GM19395 (cell line): ENCODE results near the gene TNS3.

Experiments
- ATAC-seq: cut with Tn5 transposase; IDR thresholded peaks from one replicate; pipeline ENCODE4 v1.9.1; 2021; ENCODE audit warnings: mild to moderate bottlenecking, moderate library complexity; ENCODE audit not compliant: unreplicated experiment

The TNS3 gene

DNA sequence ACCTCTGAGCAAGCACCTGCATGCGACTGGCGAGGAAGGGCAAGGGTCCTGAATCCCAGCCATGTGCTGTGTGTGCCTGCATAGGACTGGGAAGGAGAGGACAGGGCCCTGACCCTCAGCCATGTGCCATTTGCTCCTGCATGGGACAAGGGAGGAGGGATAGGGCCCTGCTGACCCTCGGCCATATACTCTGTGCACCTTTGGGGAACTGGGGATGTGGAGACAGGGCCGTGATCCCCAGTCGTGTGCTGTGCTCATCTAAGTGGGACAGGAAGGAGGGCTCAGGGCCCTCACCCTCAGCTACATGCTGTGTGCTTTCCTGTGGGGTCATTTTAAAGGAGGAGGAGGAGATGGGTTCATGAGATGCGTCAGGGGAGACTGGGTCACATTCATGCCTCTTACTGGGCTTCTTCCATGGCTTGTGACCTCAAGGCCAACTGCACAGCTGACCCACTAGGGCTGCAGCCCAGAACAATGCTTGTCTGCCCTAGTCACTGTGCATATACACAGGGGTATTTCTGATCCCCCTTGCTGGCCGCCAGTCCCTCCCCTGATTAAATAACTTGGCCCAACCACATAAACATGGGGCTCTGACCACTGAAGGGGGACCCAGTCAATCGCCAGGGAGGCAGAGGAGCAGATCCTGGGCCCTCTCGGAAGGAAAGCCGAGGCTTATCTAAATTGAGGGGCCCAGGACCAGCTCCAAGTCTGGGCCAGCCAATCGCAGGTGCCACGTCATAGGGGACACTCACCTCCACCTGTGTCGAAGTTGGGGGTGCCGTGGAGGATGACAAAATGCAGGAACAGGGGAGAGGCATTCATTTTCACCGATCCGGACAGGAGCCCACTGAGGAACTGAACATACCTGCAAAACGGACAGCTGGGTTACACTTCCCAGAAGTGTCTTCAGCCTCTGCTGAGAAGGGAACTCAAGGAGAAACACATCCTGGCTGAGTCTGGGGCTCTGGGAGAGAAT is 167.3 kb downstream of the TNS3 start:
- ATAC-seq = no peak

DNA sequence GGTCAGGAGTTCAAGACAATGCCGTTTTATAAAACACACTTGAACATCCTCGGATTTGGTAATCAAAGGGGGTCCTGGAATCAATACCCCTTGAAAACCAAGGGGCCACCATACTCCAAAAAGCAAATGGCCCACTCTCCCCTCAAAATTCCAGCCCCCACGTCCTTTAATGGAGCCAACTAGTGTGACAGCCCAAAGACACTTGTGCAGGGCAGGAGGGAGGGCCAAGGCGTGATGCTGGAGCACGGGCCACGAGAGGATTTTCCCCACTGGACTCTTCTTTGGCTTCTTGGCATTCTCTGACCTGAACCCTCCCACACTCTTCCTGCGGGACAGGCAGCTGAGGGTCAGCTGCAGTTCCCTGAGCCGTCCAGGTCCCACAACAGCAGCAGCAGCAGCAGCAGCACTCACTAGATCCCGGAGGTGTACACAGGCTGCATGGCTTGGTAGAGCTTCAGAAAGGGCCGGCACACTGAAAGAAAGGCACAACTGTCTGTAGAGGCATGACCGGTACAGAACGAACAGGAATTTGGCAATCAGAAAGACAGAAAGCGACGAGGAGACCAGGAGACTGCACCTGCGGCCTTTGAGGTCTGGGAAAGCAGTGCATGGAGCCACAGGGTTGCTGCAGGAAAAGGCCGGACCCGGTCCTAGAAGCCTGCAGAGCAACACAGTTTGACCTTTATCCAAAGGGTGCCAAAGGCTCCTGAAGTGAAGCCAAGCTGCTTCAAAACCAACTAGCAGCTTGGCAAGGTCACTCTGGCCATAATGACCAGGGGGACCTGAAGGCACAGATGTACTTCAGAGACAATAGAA is 168.2 kb downstream of the TNS3 start:
- ATAC-seq = no peak

DNA sequence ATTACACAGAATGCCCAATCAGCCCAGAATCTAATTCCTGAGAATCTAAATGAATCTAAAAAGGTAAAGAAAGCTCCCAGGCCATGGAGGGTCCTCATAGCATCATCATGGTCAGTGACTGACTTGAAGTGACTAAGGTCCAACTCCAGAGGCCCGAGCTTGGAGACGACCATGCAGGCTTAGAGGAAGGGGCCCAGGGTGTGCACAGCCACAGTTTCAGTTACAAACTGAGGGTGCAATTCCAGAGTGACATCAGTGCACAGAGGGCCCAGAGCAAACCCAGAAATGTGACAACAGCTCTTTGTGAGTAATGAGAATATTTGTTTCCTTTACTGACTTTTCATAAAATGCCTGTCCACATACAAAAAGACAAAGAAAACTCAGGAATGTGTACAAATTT is 170.0 kb downstream of the TNS3 start:
- no peak for ATAC-seq

DNA sequence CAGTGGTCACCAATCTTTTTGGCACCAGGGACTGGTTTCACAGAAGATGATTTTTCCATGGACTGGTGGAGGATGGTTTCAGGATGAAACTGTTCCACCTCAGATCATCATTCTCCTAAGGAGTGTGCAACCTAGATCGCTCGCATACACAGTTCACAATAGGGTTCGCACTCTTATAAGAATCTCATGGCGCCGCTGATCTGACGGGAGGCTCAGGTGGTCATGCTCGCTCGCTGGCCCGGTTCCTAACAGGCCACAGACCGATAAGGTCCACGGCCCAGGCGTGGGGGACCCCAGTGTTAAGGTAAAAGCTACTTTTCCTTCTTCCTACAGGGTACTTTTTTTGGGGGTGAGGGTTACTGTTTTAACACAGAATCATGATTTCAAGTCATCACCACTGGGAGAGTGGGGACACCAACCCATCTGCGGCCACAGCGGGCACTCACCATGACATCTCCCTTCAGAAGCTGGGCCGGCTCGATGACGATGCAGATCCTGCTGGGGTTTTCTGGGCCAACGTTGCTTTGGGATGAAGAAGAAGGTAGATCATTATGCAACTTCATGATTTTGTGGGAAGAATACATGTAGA is 170.5 kb downstream of the TNS3 start:
- ATAC-seq = no peak

DNA sequence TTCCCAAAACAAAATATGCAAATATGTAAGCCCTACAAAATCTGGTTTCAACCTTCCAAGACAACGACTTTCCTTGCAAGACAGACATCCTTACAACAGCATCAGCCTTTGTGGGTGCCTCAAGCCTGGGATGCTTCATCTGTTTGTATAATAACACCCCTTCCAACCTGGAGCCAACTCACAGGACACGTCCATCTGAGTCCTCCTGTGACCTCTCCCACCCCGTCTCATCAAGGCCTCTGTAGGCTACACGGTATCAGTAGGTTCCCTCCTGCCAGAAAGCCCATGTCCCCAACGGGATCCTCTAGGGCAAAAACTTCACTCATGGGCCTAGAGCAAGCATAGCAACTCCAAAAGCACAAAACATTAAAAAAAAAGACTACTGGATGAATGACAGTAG is 173.2 kb downstream of the TNS3 start:
- no peak for ATAC-seq

DNA sequence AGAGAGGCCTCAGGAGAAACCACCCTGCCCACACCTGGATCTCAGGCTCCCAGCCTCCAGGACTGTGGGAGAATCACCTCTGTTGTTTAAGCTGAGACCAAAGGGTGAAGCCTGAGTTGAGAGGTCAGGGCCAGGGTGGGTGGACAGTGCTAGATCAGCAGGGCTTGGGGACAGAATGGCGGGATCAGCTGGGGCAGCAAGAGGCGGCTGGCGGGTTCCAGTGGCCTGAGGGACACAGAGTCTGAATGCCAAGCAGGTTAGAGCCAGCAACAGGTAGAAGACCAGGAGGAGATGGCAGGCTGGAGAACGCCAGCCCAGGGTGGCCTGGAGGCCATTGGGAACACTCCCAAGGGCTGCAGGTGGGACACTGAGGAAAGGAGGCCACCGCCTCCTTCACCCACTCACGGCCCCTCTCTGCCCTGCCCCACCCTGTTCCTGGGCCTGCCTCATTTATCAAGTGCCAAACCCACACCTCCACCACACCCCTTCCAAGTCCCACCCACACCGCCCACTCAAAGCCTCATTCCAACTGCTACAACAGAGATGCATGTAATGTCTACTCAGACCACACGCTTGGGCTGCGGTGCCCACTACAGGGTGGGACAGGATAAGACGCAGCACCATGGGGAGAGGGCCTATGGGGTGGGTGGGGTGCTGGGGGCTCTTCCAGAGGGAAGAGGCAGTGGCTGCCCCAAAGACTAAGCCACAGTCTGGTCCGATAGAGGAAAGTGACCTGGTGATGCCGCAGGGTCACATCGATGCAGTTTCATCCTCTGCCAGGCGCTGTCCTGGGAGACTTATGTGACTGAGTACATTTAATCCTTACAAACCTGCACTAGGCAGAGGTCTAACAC is 173.9 kb downstream of the TNS3 start:
- no peak for ATAC-seq

DNA sequence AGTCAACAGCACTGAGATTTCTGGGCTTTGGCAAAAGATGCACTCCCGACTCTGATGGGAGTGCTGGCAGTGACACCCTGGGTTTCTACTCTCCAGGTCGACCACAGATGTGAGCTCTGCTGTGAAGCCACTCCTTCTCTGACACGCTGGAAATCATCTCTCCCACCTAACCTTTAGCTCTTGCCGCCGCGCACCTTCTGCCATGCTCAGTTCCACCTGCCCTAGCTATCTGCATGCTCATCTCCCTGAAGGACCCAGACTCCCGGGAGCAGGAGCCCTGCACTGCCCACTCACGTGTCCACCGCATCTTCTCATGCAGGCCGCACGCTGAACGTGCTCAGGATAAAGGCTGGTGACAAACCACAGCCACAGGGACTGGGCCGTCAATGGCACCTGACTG is 174.8 kb downstream of the TNS3 start:
- ATAC-seq = no peak

DNA sequence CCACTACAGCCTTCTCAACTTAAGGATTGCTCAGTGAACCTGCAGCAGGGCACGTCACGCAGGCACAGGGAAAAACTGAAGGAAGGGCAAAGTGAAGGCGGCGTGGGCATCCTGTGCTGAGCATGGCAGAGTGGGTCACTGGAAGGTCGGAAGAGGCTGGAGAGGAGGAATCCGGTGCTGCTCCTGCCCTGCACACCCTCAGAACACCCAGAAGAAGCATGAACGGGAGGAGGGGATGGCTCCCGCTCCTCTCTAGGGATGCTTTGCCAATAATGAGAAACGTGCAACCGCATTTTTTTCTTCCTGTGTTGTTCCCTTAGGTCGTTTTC is 175.1 kb downstream of the TNS3 start:
- ATAC-seq = no peak

DNA sequence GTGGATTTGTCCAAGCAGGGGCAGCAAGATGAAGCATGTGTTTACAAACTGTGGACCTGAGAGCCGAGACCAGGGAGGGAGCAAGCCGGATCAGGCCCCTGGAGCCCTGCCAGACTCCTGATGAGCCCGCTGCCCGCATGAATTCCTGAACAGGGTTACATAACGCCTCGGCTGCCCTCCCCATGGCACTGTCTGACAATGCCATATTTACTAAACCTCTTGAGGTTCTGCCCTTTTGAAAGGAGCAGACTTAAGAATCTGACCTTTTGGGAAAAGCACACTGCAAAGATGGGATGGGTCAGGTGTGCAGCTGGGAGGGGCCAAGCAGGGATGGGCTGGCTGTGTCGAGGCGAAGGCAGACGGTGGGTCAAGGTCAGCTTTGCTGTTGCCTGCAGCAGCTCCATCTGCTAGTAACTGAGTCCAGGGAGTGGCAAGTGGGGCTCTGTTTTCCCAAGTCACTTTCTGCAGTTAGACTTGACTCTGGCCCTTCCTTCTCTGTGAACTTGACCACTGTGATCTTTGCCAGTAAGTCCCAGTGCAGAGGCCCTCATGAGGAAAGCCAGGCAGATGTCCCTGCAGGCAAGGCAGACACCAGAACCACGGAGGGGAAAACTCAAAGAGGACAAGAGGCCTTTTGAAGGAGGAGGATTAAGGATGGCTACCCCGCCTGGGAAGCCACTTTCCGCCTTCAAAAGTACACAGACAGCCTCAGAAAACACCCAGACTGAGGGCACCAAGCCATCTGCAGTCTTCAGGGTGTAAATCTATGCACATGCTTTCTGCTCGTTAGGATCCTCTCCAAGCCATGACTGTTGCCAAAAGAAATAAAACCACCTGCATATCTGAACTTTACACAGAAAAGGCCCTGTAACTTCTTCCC is 175.8 kb downstream of the TNS3 start:
- no peak for ATAC-seq

DNA sequence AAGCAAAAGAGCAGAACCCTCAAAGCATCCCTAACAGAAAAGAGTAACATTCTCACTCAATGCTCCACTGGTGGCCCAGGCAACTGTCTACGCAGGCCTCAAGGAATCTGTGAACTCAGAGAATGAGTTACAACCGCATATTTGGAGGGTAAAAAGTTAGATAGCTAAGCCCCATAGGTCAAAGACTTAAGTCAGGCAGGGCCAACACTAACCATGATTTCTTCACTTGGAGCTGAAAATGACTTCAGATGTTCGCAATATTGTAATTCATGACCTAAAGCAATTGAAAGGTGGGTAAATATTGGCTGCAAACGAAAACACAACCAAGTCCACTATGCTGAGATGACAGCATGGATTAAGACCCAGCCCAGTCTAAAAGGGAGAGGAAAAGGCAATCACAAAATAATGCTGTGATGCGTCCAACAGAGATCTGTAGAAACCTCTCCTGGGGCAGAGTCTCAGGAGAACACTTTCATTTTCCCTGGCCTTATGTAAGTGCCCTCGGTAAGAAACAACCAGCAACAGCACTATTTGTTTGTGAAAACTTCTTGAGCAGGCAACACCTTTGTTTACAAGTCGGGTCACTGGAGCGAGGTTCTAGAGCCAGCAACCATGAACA is 176.5 kb downstream of the TNS3 start:
- no peak for ATAC-seq

DNA sequence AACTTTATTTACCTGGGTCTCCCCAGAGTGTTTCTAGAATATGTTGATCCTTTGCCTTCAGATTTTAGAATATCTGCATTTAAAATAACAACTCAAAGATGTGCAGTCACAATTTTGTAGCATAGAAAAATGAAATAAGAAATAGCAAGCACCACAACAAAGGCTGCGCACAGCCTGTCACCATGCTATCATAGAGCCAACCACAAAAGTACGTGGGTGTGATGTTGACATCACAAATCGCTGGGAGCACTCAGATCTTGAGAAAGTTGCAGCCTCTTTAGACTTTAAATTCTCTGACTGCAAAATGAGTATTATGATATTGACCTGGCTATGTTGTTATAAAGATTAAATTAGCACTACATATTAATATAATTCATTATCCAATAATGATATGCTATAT is 177.9 kb downstream of the TNS3 start:
- ATAC-seq = no peak

DNA sequence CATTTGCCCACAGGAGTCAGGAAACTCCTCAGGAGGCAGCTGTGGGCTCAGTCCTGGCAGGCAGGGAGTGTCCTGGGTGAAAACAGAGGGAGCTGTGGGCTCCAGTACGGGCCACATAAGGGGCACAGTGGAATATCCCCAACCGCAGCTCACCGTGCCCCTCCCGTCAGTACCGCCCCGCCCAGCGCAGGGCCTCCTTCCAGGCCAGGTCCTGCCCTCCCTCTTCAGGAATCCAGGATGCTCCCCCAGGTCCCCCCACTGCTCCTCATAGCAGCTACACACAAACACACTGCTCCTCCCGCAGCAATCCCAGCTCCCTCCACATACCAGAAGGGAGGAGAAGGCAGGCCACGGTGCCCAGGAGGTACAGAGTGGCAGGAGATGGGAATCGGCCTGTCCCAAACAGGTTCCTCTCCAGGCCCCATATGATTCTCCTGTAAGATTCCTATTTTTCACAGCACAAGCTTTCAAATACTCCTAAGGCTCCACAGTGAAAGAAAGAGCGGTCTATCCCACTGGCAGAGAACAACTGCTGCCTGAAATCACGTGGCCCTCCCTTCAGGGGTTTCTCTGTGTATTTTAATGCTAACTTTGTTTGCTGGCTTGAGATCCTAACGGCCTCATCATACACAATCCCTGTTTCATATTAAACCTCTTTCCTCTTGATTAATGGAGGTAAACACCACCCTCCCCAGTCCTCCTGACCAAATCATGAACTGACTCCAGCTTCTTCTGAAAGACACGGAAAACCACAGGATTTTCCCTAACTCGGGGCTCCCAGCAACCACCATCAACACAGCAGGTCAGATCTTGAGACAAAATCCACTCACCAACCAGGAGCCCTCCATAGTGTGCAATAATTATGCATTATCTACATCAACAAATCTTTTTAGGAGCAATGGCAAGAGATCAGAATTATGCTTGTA is 178.7 kb downstream of the TNS3 start:
- no peak for ATAC-seq

DNA sequence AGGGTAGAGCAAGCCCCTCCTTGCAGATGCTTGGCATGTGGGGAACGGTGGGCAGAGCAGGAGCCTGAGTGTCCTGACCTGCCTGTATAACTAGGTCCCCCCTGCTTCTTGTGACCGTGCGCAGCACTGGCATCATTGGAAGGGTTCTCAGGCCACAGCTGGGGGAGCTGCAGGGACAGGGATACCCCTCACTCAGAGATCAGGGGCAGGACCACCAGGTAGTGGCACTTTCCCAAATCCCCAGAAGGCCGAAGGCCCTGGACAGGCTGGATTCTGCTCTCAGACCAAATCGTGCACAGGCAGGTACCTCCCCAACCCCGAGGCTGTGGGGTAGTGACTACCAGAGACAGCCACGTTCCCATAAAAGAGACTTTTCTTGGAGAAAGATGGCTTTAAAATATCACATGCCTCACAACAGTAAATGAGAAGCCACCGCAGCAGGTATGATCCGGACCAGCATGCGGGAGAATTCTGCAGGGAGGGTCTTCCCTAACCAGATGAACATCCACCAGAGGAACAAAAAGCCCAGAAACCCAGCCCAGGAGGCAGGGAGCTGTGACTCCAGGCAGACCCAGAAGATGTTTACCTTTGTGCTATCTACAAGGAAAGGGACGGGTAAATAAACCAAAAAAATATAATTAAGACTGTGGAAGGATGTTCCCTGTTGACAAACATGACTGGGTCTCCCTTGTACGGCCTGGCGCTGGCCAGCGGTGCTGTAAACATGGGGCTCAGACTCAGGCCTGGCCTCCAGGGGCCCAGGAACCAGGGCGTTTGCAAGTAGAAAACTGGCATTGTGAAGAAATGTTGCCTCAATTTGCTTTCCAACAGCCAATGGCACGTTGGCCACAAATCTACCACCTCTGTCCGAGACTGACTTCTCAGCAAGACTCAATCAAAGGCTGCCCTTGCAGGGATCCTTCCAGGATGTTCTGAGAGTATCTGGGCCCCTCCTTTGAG is 180.0 kb downstream of the TNS3 start:
- ATAC-seq = no peak

DNA sequence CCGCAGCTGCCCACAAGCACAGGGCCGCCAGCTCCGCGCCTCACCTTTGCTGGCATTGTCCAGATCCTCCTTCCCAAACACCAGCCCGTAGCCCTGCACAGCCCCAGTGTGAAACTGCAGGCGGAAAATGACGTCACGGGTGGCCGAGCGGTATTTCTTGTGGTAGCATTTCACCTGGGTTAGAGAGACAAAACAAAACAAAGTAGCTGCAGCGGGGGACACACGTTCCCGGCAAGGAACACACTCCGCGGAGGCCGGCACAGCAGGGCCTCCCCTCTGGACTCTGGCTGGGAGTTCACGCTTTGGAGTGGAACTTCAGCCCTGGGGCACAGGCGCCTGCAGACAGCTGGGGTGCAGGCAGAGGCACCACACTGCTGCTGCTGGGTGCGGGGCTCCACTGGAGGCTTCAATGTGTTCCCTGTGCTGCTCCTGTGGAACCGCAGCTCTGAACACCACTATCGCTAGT is 181.1 kb downstream of the TNS3 start:
- no peak for ATAC-seq

DNA sequence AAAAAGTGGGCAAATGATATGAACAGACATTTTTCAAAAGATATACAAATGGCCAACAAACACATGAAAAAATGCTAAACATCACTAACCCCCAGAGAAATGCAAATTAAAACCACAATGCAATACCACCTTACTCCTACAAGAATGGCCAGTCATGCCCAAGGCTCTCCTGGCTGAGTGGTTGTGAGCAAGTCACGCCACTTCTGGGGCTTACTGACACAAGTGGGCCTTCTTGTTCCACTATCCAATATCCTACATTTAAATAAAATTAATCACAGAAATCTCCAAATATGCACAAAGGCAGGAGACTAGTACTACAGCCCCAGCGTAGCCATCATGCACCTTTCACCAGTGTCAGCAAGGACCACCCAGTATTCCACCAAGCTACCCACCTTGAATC is 181.9 kb downstream of the TNS3 start:
- ATAC-seq = no peak

DNA sequence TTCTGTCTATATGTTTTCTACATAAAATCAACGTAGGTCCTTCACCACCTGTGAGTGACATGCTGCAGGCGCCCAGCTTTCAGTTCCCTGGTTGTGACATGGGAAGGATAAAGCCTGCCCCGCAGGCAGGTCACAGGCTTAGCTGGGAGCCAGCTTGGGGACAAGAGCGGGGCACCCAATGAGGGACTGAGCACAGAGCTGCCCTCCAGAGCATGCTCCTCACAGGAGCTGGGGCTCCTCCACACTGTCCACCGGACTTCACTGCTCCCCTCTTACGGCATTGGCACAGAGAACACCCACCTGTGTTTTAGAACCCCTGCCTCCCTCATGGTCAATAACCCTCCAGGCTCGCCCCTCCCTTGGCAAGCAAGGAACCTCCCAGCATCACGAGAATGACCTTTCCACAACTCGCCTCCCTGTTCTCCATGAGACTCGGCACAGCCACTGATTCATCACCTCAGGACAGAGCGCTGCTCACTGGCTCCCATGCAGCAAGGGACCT is 187.1 kb downstream of the TNS3 start:
- ATAC-seq = no peak

DNA sequence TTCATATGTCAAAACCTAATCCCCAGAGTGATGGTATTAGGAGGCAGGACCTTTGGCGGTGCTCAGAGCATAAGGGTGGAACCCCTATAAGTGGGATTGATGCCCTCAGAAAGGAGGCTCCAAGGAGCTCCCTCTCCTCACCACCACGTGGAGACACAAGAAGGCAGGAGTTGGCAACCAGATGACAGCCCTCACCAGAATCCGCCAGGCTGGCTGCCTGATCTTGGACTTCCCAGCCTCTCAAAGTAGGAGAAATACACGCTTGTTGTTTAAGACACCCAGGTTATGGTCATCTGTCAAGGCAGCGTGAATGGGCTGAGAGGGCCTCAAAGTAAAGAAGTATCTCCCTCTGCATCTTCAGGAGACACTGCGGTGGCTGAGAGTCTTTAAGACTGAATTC is 187.7 kb downstream of the TNS3 start:
- no peak for ATAC-seq
